HCT116 (cell line): ENCODE data around the gene RBL1. TPM values are rescaled to one million over a fixed set of nuclear protein-coding genes. Genes with fewer than 3 reads are reported as not detected.

Source experiments
- ATAC-seq: fragments of 200-7000 bp; cut with Tn5 transposase; 2 replicates; pipeline ENCODE4 v1.9.1; 2020; ENCODE audit warnings: mild to moderate bottlenecking, moderate library complexity
- BruUV-seq: library from RNA; stranded (reverse); fragments of 400-500 nt; replicated peaks from 2 replicates; lab custom pipeline; 2021; lab: Mats Ljungman, UMichigan
- CTCF ChIA-PET: fragments of 300-600 bp; sonication (Branson Sonifier 250); formaldehyde crosslinking; loops from one replicate; lab custom pipeline; 2021; ENCODE audit warnings: antibody characterized with exemption; lab: Charles Lee
- POLR2A ChIA-PET: fragments of 300-600, 350-600 bp; sonication (Branson Sonifier 250); formaldehyde crosslinking; loops from one replicate; lab custom pipeline; 2021; ENCODE audit warnings: antibody characterized with exemption; lab: Charles Lee
- RAD21 ChIA-PET, 2 experiments: fragments of 300-600 bp; sonication (Branson Sonifier 250); formaldehyde crosslinking; loops; one replicate each; lab custom pipeline; 2023; ENCODE audit warnings: low total read pairs in 2 of 2; ENCODE audit not compliant: uncharacterized antibody in 2 of 2, unreplicated experiment in 2 of 2, low non-redundant PET in 1 of 2; lab: Charles Lee
- DNase-seq: peaks from one replicate; pipeline ENCODE4 v3.0.0-alpha.2; 2010; ENCODE audit warnings: low read depth, low spot score
- H2AFZ ChIP-seq: fragments of 200-600 bp; shearing (Covaris generic), sonication (generic); 2 replicates; pipeline ENCODE4 v1.6.1; 2017; ENCODE audit warnings: low read depth, mixed run types, mixed read lengths, antibody characterized with exemption, low read length; ENCODE audit not compliant: poor library complexity, severe bottlenecking
- H3K27ac ChIP-seq: 2 replicates; pipeline ENCODE4 v1.5.1; 2012; ENCODE audit warnings: low read depth, low read length
- H3K27me3 ChIP-seq: fragments of 200-600 bp; sonication (generic); 2 replicates; pipeline ENCODE4 v1.6.1; 2016; ENCODE audit warnings: mixed run types, low read length, mixed read lengths; ENCODE audit not compliant: insufficient read depth
- H3K36me3 ChIP-seq, 2 experiments: fragments of 200-500 bp in 1 of 2; fragments of 200-600 bp in 1 of 2; sonication (Bioruptor generic) in 1 of 2; sonication (generic) in 1 of 2; 2 replicates each; pipeline versions ENCODE4 v1.5.1 to v1.6.1; 2014 to 2016; ENCODE audit warnings: low read length in 2 of 2, inconsistent platforms in 1 of 2, mixed read lengths in 1 of 2, mixed run types in 1 of 2; ENCODE audit not compliant: insufficient read depth in 2 of 2, control insufficient read depth in 1 of 2
- H3K4me1 ChIP-seq, 2 experiments: fragments of 200-600 bp in 1 of 2; sonication (generic) in 1 of 2; 2 replicates each; pipeline versions ENCODE4 v1.5.1 to v1.6.1; 2012 to 2017; ENCODE audit warnings: low read length in 2 of 2, inconsistent platforms in 1 of 2, mild to moderate bottlenecking in 1 of 2, mixed read lengths in 1 of 2, mixed run types in 1 of 2, moderate library complexity in 1 of 2; ENCODE audit not compliant: insufficient read depth in 2 of 2, control insufficient read depth in 1 of 2
- H3K4me2 ChIP-seq: fragments of 200-600 bp; sonication (generic); 2 replicates; pipeline ENCODE4 v1.6.1; 2017; ENCODE audit warnings: mixed run types, low read length, mixed read lengths
- H3K4me3 ChIP-seq, 2 experiments: fragments of 200-600 bp in 1 of 2; sonication (generic) in 1 of 2; replicated peaks in 1 of 2; 2 replicates each; pipeline ENCODE4 v1.5.1; 2011 to 2016; ENCODE audit warnings: low read length in 2 of 2, control low read depth in 1 of 2, low read depth in 1 of 2, mild to moderate bottlenecking in 1 of 2, mixed read lengths in 1 of 2, mixed run types in 1 of 2
- H3K79me2 ChIP-seq: fragments of 200-600 bp; sonication (generic); 2 replicates; pipeline ENCODE4 v1.6.1; 2017; ENCODE audit warnings: mild to moderate bottlenecking, mixed run types, low read length, moderate library complexity, mixed read lengths; ENCODE audit not compliant: insufficient read depth
- H3K9ac ChIP-seq: fragments of 200-600 bp; sonication (generic); 2 replicates; pipeline ENCODE4 v1.6.1; 2016; ENCODE audit warnings: low read length, mixed read lengths
- H3K9me2 ChIP-seq: fragments of 200-600 bp; sonication (generic), shearing (Covaris generic); 2 replicates; pipeline ENCODE4 v1.6.1; 2017; ENCODE audit warnings: mixed run types, mild to moderate bottlenecking, moderate library complexity; ENCODE audit not compliant: insufficient read depth
- H3K9me3 ChIP-seq, 2 experiments: fragments of 200-500 bp in 1 of 2; fragments of 200-600 bp in 1 of 2; sonication (Bioruptor generic) in 1 of 2; sonication (generic) in 1 of 2; 2 replicates each; pipeline ENCODE4 v1.6.1; 2014 to 2017; ENCODE audit warnings: low read length in 2 of 2, mixed read lengths in 2 of 2, inconsistent platforms in 1 of 2, low read depth in 1 of 2, mild to moderate bottlenecking in 1 of 2, mixed run types in 1 of 2, moderate library complexity in 1 of 2; ENCODE audit not compliant: control insufficient read depth in 1 of 2, insufficient read depth in 1 of 2
- H4K20me1 ChIP-seq: fragments of 200-600 bp; sonication (generic), shearing (Covaris generic); 2 replicates; pipeline ENCODE4 v1.6.1; 2017; ENCODE audit warnings: mixed run types, mild to moderate bottlenecking, moderate library complexity; ENCODE audit not compliant: insufficient read depth
- CEBPB ChIP-seq: IDR thresholded peaks from 2 replicates; pipeline ENCODE4 v1.6.1; 2012; ENCODE audit warnings: low read depth
- CTCF ChIP-seq, 3 experiments: fragments of 200-600 bp in 1 of 3; sonication (generic) in 1 of 3; IDR thresholded peaks in 2 of 3; conservative IDR thresholded peaks in 1 of 3; 2 replicates each; pipeline ENCODE4 v1.5.1; 2012 to 2017; ENCODE audit warnings: low read depth in 2 of 3, low read length in 2 of 3, antibody characterized with exemption in 1 of 3, borderline replicate concordance in 1 of 3, control low read depth in 1 of 3, mild to moderate bottlenecking in 1 of 3, mixed read lengths in 1 of 3, mixed run types in 1 of 3, moderate library complexity in 1 of 3; ENCODE audit not compliant: insufficient read depth in 1 of 3
- EGR1 ChIP-seq: IDR thresholded peaks from 2 replicates; pipeline ENCODE4 v1.6.1; 2012; ENCODE audit warnings: low read depth
- ELF1 ChIP-seq: IDR thresholded peaks from 2 replicates; pipeline ENCODE4 v1.6.1; 2012; ENCODE audit warnings: low read depth, borderline replicate concordance
- EZH2 ChIP-seq: fragments of 200-600 bp; sonication (generic); IDR thresholded peaks from 2 replicates; pipeline ENCODE4 v1.6.1; 2017; ENCODE audit warnings: antibody characterized with exemption, mixed run types
- FOSL1 ChIP-seq: IDR thresholded peaks from 2 replicates; pipeline ENCODE4 v1.6.1; 2012; ENCODE audit warnings: low read depth
- JUND ChIP-seq: IDR thresholded peaks from 2 replicates; pipeline ENCODE4 v1.6.1; 2012
- MAX ChIP-seq: IDR thresholded peaks from 2 replicates; pipeline ENCODE4 v1.6.1; 2012
- POLR2AphosphoS5 ChIP-seq: IDR thresholded peaks from 2 replicates; pipeline ENCODE4 v1.6.1; 2011; ENCODE audit warnings: mild to moderate bottlenecking, low read depth, low read length, moderate library complexity
- RAD21 ChIP-seq: IDR thresholded peaks from 2 replicates; pipeline ENCODE4 v1.6.1; 2012; ENCODE audit warnings: low read depth, mild to moderate bottlenecking
- REST ChIP-seq: IDR thresholded peaks from 2 replicates; pipeline ENCODE4 v1.6.1; 2012; ENCODE audit warnings: low read depth
- SIN3A ChIP-seq: IDR thresholded peaks from 2 replicates; pipeline ENCODE4 v1.6.1; 2012; ENCODE audit warnings: low read depth
- TCF7L2 ChIP-seq: IDR thresholded peaks from 2 replicates; pipeline ENCODE4 v1.7.0; 2011; ENCODE audit warnings: borderline replicate concordance, inconsistent platforms; ENCODE audit not compliant: insufficient read depth, insufficient read length; ENCODE audit errors: extremely low read depth
- YY1 ChIP-seq: IDR thresholded peaks from 2 replicates; pipeline ENCODE4 v1.6.1; 2011; ENCODE audit warnings: low read length, low read depth, moderate library complexity, mild to moderate bottlenecking; ENCODE audit not compliant: insufficient replicate concordance; ENCODE audit errors: extremely low read depth
- ZBTB33 ChIP-seq: IDR thresholded peaks from 2 replicates; pipeline ENCODE4 v1.6.1; 2011; ENCODE audit warnings: mild to moderate bottlenecking, low read length, moderate library complexity; ENCODE audit not compliant: insufficient replicate concordance; ENCODE audit errors: extremely low read depth
- ZFX ChIP-seq: fragments of 450-650 bp; IDR thresholded peaks from 2 replicates; pipeline ENCODE4 v1.6.1; 2017
- intact Hi-C: fragments of 100-400 bp; cut with micrococcal nuclease; formaldehyde crosslinking; loops from 2 replicates; pipeline ENCODE4 v1.10.0; 2022
- total RNA-seq: library from RNA; stranded (reverse); gene quantifications from one replicate; pipeline ENCODE4 v1.2.1, GENCODE V29; 2021; ENCODE audit not compliant: unreplicated experiment

RBL1 gene
- total RNA-seq, 1 experiment from 2014 or later = 16.9 TPM

GRCh38 chr20:37108676-37109075 lies 12.9 kb upstream of the RBL1 start:
- Histone ChIP-seq H4K20me1 (no peaks in the 10 kb centered on the region), H3K79me2 (no peaks in the 10 kb centered on the region), H2AFZ (no peak overlapping the region), H3K27ac (no peak overlapping the region), H3K9ac (no peak overlapping the region)
- ATAC-seq = 0 out of 2 replicates have a peak, but pooled peaks have one; percentile 36
- no peak for DNase-seq
- TF ChIP-seq ELF1 (no peak), EGR1 (no peak), POLR2AphosphoS5 (no peak), ZBTB33 (no peak), YY1 (no peak), TCF7L2 (no peak), ZFX (no peak), CTCF (IDR thresholded peaks at IDR 0.05 in 2 of 3, conservative IDR thresholded peaks at IDR 0.05 in 1 of 3; ENCODE audit: borderline replicate concordance in 1 of 3, insufficient read depth in 1 of 3, low read depth in 2 of 3, low read length in 2 of 3) (no peak), SIN3A (no peak), EZH2 (no peak), MAX (no peak), REST (no peak), RAD21 (no peak), FOSL1 (no peak), CEBPB (no peak), JUND (no peak)
- TF ChIP-seq, all 23 proteins: peak for 0
- intact Hi-C loops = no loop called here
- ChIA-PET POLR2A (interaction anchor here (1.6 kb wide), 1 partner anchor 13 kb away, joined by 5 read pairs; the partner anchor contains the start of gene RBL1), CTCF (no interaction called here), RAD21 (interaction anchor here in 1 of 2 experiments (0.7 kb wide), 1 partner anchor 47 kb away, joined by 4 read pairs; no protein-coding TSS in a partner anchor)
- H3K36me3 ChIP-seq = no peaks in the 10 kb centered on the region
- no peaks in the 10 kb centered on the region for H3K9me3 ChIP-seq
- H3K4me2 ChIP-seq = peak overlapping the region; percentile 6; the same call in 1 of the 2 replicates
- H3K27me3 ChIP-seq = no peaks in the 10 kb centered on the region
- no TSS peak for BruUV-seq
- H3K4me1 ChIP-seq = peaks cover 2 to 16% of the 10 kb centered on the region in 2 experiments; a peak in 3 of 4 replicates
- no peak overlapping the region for H3K4me3 ChIP-seq
- H3K9me2 ChIP-seq = no peaks in the 10 kb centered on the region
